ENCODE data around the gene TMEM106B. TPM values are rescaled to one million over a fixed set of nuclear protein-coding genes. Genes with fewer than 3 reads are reported as not detected.

TMEM106B gene
- total RNA-seq, 4 donors from 2014 or later = 42.8 to 112 (median 60.6) TPM

DNA sequence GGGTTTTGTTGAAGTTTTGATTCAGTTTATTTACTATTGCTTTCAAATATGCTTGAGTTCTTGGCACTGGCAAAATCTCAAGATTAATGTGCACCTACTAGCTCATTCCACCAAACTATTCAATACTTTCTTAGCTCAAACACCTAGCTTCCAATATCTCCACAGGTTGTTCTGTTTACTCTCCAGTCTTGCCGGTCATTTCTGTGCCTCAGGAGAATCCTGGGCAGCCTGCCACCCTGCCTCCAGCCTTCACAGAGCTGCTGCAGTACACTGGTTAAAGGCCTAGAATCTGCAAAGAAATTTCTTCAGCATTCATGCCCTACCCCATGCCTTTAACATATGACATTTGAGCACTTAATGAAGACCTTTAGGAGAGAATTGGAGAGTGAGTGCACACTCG lies 4.0 kb upstream of the TMEM106B start:
- peaks cover 3 to 4% of the 10 kb centered on the region in 2 donors for H3K4me1 ChIP-seq
- no peak for ATAC-seq
- H3K27ac ChIP-seq = no peak overlapping the region
- no peaks in the 10 kb centered on the region for H3K9me3 ChIP-seq
- in situ Hi-C loops (cut with MboI; ENCODE audit: low sequenced_read_pairs in 4 of 4) = no loop called here
- no peak for TF ChIP-seq POLR2A (IDR thresholded peaks at IDR 0.05)
- TF ChIP-seq, protein P1, sequence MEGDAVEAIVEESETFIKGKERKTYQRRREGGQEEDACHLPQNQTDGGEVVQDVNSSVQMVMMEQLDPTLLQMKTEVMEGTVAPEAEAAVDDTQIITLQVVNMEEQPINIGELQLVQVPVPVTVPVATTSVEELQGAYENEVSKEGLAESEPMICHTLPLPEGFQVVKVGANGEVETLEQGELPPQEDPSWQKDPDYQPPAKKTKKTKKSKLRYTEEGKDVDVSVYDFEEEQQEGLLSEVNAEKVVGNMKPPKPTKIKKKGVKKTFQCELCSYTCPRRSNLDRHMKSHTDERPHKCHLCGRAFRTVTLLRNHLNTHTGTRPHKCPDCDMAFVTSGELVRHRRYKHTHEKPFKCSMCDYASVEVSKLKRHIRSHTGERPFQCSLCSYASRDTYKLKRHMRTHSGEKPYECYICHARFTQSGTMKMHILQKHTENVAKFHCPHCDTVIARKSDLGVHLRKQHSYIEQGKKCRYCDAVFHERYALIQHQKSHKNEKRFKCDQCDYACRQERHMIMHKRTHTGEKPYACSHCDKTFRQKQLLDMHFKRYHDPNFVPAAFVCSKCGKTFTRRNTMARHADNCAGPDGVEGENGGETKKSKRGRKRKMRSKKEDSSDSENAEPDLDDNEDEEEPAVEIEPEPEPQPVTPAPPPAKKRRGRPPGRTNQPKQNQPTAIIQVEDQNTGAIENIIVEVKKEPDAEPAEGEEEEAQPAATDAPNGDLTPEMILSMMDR (IDR thresholded peaks at IDR 0.05 in 4 of 5, conservative IDR thresholded peaks at IDR 0.05 in 1 of 5) = no peak
- peaks cover 0 to 2% (median 0%) of the 10 kb centered on the region in 3 donors for H3K27me3 ChIP-seq
- no peak overlapping the region for H3K4me3 ChIP-seq
- intact Hi-C loops (cut with DNase I; ENCODE audit: low total_unique reads) = no loop called here
- no peaks in the 10 kb centered on the region for H3K36me3 ChIP-seq
- no peak for DNase-seq

DNA sequence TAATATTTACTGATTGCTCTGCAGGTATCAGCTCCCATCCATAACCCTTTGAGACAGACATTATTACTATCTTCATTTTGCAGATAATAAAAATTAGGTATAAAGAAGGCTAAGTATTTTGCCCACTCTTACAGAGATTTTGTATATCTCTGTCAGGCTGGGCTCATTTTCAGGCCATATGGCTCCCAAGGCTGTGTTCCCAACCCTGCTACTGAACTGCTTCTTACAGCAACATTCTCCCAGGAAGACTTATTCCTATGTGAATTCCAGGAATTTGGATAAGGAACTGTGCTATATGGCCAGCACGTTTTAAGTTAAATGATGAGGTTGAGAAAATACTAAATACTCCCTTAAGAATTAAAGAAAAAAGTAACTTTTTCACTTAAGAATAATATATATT lies 1.9 kb upstream of the TMEM106B start:
- no peak for DNase-seq
- Histone ChIP-seq H3K27me3 (peaks cover 0 to 2% (median 0%) of the 10 kb centered on the region in 3 donors), H3K9me3 (no peaks in the 10 kb centered on the region), H3K36me3 (no peaks in the 10 kb centered on the region), H3K4me1 (peaks cover 17% of the 10 kb centered on the region in 2 donors), H3K4me3 (no peak overlapping the region), H3K27ac (no peak overlapping the region)
- no peak for ATAC-seq
- TF ChIP-seq, protein P1 (IDR thresholded peaks at IDR 0.05 in 4 of 5, conservative IDR thresholded peaks at IDR 0.05 in 1 of 5) = no peak
- no peak for TF ChIP-seq POLR2A (IDR thresholded peaks at IDR 0.05)
- intact Hi-C loops (cut with DNase I; ENCODE audit: low total_unique reads) (no loop called here), in situ Hi-C loops (cut with MboI; ENCODE audit: low sequenced_read_pairs in 4 of 4) (no loop called here)

DNA sequence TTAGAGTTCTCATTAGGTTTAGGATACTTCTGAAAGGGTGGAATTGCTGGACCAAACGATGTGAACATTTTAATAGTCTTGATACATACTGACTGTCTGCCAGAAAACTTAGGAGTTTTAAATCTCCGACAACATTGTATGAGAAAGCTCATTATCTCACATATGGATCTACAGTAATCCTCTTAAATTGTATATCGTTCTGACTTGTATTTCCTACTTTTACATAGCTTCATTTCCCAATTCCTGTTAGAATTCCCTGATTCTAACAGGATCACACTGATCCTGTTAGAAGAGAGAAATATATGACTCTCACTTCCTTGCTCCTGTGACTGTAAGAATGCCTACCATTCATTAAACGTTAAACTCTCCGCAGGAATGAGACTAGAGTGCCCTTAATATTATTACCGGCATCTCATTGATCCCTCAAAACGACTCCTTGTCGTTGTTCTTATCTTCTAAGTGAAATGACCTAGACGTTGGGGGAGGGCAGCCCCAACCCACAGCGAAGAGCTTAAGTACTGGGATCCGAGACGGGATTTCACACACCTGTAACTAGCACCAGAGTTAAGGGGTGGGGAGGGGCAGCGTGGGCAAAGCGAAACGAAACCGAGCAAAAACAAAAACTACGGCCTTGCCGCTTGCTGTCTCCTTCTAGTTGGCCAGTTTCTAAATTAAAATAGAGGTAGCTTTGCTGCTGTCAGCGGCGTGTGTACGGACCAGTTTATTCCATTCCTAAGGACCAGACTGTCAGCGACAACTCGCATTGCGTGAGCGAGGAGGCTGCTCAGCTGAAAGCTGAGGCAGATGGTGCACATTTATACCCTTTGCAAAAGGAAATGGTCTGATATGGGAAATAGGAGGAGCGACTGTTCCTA lies 678 bp upstream of the TMEM106B start:
- DNase-seq = peak in 1 of 2 donors; percentile 40
- ATAC-seq = peak; percentile 67 to 76
- Histone ChIP-seq H3K27me3 (no peaks in the 10 kb centered on the region), H3K27ac (peak overlapping the region; percentile 92 to 96 (median 94)), H3K9me3 (no peaks in the 10 kb centered on the region), H3K4me1 (peaks cover 17% of the 10 kb centered on the region in 2 donors), H3K4me3 (peak overlapping the region; percentile 76 to 90 (median 82)), H3K36me3 (peaks cover 0 to under 1% of the 10 kb centered on the region in 2 donors)
- in situ Hi-C loops (cut with MboI; ENCODE audit: low sequenced_read_pairs in 4 of 4) = no loop called here
- TF ChIP-seq, protein P1 (IDR thresholded peaks at IDR 0.05 in 4 of 5, conservative IDR thresholded peaks at IDR 0.05 in 1 of 5) = no peak
- no peak for TF ChIP-seq POLR2A (IDR thresholded peaks at IDR 0.05)
- intact Hi-C loops (cut with DNase I; ENCODE audit: low total_unique reads) = loop anchor here (5.0 kb wide), 2 partner anchors 477 to 1782 kb away; partner anchors contain the start of gene ARL4A

DNA sequence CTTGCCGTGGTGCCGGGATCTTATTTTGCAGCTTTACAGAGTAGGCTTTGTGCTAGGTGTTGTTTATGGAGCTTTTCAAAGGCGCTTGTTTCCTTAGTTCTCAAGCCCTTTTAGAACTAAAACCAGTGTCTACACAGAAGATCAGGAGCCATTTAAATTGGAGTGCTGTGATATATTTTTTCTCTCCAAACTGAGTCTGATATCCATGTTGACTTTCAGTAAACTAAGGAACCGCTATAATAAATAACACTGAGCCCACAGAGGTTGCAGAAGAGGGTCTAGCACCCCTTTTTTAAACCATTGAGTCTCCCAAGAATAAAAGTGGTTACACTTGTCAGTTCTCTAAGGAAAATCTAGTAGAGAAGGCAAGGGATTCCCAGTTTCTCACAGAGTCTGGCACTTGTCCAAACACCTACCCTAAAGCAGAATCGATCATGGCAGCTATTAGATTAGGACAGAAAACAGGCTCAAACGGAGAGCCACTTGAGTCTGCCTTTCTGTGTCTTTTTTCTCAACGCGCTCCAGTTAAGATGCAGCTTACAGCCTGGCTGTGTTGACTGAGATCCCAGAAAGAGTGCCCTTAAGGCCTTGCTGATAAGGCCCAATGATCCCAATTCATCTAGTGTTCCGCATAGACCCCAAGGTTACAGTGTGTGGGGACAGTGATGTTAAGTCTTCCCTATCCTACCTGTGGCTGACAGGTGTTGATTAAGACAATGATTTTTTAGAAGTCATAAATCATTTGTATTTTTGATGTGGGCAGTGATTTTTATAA lies 804 bp downstream of the TMEM106B start:
- Histone ChIP-seq H3K4me3 (peak overlapping the region; percentile 76 to 90 (median 82)), H3K27me3 (no peaks in the 10 kb centered on the region), H3K27ac (peak overlapping the region; percentile 92 to 96 (median 94)), H3K36me3 (peaks cover 0 to 13% of the 10 kb centered on the region in 2 donors), H3K9me3 (no peaks in the 10 kb centered on the region), H3K4me1 (peaks cover 17% of the 10 kb centered on the region in 2 donors)
- intact Hi-C loops (cut with DNase I; ENCODE audit: low total_unique reads) = loop anchor here (5.0 kb wide), 2 partner anchors 475 to 1780 kb away; partner anchors contain the start of gene ARL4A
- in situ Hi-C loops (cut with MboI; ENCODE audit: low sequenced_read_pairs in 4 of 4) = no loop called here
- no peak for DNase-seq
- no peak for TF ChIP-seq POLR2A (IDR thresholded peaks at IDR 0.05)
- TF ChIP-seq, protein P1 (IDR thresholded peaks at IDR 0.05 in 4 of 5, conservative IDR thresholded peaks at IDR 0.05 in 1 of 5) = no peak
- ATAC-seq = no peak

Data from gastrocnemius medialis (tissue), 4 donors.